ENCODE measurements around the gene SLC25A21.

Gene SLC25A21

DNA sequence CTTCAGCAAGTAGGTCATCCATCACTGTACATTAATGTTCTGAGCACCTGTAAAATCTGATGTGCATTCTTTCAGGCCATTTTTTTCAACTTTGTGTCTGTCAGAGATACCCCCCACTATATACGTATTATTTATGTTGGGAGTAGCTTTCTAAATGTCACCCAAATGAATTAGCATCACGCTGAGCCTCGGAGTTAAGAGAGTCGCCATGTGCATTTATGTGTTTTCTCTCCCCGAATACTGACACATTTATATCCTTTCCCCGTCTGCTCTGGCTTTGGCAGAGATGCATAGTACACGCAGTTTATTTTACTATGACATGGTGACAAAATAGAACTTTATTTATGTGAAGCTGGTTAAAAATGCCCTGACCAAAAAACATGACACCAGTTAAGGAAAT lies 216.4 kb downstream of the SLC25A21 start (continued):
- TF ChIP-seq, protein P1, sequence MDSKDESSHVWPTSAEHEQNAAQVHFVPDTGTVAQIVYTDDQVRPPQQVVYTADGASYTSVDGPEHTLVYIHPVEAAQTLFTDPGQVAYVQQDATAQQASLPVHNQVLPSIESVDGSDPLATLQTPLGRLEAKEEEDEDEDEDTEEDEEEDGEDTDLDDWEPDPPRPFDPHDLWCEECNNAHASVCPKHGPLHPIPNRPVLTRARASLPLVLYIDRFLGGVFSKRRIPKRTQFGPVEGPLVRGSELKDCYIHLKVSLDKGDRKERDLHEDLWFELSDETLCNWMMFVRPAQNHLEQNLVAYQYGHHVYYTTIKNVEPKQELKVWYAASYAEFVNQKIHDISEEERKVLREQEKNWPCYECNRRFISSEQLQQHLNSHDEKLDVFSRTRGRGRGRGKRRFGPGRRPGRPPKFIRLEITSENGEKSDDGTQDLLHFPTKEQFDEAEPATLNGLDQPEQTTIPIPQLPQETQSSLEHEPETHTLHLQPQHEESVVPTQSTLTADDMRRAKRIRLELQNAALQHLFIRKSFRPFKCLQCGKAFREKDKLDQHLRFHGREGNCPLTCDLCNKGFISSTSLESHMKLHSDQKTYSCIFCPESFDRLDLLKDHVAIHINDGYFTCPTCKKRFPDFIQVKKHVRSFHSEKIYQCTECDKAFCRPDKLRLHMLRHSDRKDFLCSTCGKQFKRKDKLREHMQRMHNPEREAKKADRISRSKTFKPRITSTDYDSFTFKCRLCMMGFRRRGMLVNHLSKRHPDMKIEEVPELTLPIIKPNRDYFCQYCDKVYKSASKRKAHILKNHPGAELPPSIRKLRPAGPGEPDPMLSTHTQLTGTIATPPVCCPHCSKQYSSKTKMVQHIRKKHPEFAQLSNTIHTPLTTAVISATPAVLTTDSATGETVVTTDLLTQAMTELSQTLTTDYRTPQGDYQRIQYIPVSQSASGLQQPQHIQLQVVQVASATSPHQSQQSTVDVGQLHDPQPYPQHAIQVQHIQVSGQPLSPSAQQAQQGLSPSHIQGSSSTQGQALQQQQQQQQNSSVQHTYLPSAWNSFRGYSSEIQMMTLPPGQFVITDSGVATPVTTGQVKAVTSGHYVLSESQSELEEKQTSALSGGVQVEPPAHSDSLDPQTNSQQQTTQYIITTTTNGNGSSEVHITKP (tag by site-specific recombination; IDR thresholded peaks at IDR 0.05) = no peak
- TF ChIP-seq ZNF747 (tag by site-specific recombination; IDR thresholded peaks at IDR 0.05) = no peak
- TF ChIP-seq ZNF350 (tag by site-specific recombination; IDR thresholded peaks at IDR 0.05) = no peak
- TF ChIP-seq ZNF239 (tag by site-specific recombination; IDR thresholded peaks at IDR 0.05) = no peak
- TF ChIP-seq ZNF24 (tag by site-specific recombination; IDR thresholded peaks at IDR 0.05) = 0 out of 2 replicates have a peak, but pooled peaks have one; percentile 16
- TF ChIP-seq ZNF10 (tag by site-specific recombination; IDR thresholded peaks at IDR 0.05) = peak; percentile 45; the same call in 1 of the 2 replicates
- TF ChIP-seq, protein P2, sequence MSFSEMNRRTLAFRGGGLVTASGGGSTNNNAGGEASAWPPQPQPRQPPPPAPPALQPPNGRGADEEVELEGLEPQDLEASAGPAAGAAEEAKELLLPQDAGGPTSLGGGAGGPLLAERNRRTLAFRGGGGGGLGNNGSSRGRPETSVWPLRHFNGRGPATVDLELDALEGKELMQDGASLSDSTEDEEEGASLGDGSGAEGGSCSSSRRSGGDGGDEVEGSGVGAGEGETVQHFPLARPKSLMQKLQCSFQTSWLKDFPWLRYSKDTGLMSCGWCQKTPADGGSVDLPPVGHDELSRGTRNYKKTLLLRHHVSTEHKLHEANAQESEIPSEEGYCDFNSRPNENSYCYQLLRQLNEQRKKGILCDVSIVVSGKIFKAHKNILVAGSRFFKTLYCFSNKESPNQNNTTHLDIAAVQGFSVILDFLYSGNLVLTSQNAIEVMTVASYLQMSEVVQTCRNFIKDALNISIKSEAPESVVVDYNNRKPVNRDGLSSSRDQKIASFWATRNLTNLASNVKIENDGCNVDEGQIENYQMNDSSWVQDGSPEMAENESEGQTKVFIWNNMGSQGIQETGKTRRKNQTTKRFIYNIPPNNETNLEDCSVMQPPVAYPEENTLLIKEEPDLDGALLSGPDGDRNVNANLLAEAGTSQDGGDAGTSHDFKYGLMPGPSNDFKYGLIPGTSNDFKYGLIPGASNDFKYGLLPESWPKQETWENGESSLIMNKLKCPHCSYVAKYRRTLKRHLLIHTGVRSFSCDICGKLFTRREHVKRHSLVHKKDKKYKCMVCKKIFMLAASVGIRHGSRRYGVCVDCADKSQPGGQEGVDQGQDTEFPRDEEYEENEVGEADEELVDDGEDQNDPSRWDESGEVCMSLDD (tag by site-specific recombination; IDR thresholded peaks at IDR 0.05) = no peak
- no peak for TF ChIP-seq ZNF223 (tag by site-specific recombination; IDR thresholded peaks at IDR 0.05)
- TF ChIP-seq ZNF843 (tag by site-specific recombination; IDR thresholded peaks at IDR 0.05) = peak; percentile 93
- TF ChIP-seq EGR2 (tag by site-specific recombination; IDR thresholded peaks at IDR 0.05; ENCODE audit: low read depth) = no peak
- no peak for TF ChIP-seq ZFP37 (tag by site-specific recombination; IDR thresholded peaks at IDR 0.05)
- no peak for TF ChIP-seq ZNF114 (tag by site-specific recombination; IDR thresholded peaks at IDR 0.05)
- TF ChIP-seq, protein P3, sequence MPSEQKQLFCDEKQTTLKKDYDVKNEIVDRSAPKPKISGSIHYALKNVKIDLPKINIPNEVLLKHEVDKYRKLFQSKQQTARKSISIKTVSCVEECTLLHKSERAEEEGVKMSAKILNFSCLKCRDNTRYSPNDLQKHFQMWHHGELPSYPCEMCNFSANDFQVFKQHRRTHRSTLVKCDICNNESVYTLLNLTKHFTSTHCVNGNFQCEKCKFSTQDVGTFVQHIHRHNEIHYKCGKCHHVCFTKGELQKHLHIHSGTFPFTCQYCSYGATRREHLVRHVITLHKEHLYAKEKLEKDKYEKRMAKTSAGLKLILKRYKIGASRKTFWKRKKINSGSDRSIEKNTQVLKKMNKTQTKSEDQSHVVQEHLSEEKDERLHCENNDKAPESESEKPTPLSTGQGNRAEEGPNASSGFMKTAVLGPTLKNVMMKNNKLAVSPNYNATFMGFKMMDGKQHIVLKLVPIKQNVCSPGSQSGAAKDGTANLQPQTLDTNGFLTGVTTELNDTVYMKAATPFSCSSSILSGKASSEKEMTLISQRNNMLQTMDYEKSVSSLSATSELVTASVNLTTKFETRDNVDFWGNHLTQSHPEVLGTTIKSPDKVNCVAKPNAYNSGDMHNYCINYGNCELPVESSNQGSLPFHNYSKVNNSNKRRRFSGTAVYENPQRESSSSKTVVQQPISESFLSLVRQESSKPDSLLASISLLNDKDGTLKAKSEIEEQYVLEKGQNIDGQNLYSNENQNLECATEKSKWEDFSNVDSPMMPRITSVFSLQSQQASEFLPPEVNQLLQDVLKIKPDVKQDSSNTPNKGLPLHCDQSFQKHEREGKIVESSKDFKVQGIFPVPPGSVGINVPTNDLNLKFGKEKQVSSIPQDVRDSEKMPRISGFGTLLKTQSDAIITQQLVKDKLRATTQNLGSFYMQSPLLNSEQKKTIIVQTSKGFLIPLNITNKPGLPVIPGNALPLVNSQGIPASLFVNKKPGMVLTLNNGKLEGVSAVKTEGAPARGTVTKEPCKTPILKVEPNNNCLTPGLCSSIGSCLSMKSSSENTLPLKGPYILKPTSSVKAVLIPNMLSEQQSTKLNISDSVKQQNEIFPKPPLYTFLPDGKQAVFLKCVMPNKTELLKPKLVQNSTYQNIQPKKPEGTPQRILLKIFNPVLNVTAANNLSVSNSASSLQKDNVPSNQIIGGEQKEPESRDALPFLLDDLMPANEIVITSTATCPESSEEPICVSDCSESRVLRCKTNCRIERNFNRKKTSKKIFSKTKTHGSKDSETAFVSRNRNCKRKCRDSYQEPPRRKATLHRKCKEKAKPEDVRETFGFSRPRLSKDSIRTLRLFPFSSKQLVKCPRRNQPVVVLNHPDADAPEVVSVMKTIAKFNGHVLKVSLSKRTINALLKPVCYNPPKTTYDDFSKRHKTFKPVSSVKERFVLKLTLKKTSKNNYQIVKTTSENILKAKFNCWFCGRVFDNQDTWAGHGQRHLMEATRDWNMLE (tag by site-specific recombination; conservative IDR thresholded peaks at IDR 0.05; ENCODE audit: low read depth) = no peak
- TF ChIP-seq YY1 (tag by site-specific recombination; IDR thresholded peaks at IDR 0.05) = peak; percentile 54; the same call in 1 of the 2 replicates
- TF ChIP-seq, protein P4, sequence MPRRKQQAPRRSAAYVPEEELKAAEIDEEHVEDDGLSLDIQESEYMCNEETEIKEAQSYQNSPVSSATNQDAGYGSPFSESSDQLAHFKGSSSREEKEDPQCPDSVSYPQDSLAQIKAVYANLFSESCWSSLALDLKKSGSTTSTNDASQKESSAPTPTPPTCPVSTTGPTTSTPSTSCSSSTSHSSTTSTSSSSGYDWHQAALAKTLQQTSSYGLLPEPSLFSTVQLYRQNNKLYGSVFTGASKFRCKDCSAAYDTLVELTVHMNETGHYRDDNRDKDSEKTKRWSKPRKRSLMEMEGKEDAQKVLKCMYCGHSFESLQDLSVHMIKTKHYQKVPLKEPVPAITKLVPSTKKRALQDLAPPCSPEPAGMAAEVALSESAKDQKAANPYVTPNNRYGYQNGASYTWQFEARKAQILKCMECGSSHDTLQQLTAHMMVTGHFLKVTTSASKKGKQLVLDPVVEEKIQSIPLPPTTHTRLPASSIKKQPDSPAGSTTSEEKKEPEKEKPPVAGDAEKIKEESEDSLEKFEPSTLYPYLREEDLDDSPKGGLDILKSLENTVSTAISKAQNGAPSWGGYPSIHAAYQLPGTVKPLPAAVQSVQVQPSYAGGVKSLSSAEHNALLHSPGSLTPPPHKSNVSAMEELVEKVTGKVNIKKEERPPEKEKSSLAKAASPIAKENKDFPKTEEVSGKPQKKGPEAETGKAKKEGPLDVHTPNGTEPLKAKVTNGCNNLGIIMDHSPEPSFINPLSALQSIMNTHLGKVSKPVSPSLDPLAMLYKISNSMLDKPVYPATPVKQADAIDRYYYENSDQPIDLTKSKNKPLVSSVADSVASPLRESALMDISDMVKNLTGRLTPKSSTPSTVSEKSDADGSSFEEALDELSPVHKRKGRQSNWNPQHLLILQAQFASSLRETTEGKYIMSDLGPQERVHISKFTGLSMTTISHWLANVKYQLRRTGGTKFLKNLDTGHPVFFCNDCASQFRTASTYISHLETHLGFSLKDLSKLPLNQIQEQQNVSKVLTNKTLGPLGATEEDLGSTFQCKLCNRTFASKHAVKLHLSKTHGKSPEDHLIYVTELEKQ (tag by site-specific recombination; IDR thresholded peaks at IDR 0.05; ENCODE audit: borderline replicate concordance) = no peak
- TF ChIP-seq ZNF837 (tag by site-specific recombination; IDR thresholded peaks at IDR 0.05) = no peak
- TF ChIP-seq ZNF544 (tag by site-specific recombination; IDR thresholded peaks at IDR 0.05) = no peak
- TF ChIP-seq, protein P5, sequence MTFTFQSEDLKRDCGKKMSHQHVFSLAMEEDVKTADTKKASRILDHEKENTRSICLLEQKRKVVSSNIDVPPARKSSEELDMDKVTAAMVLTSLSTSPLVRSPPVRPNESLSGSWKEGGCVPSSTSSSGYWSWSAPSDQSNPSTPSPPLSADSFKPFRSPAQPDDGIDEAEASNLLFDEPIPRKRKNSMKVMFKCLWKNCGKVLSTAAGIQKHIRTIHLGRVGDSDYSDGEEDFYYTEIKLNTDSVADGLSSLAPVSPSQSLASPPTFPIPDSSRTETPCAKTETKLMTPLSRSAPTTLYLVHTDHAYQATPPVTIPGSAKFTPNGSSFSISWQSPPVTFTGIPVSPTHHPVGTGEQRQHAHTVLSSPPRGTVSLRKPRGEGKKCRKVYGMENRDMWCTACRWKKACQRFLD (tag by site-specific recombination; IDR thresholded peaks at IDR 0.05) = no peak
- TF ChIP-seq, protein P6, sequence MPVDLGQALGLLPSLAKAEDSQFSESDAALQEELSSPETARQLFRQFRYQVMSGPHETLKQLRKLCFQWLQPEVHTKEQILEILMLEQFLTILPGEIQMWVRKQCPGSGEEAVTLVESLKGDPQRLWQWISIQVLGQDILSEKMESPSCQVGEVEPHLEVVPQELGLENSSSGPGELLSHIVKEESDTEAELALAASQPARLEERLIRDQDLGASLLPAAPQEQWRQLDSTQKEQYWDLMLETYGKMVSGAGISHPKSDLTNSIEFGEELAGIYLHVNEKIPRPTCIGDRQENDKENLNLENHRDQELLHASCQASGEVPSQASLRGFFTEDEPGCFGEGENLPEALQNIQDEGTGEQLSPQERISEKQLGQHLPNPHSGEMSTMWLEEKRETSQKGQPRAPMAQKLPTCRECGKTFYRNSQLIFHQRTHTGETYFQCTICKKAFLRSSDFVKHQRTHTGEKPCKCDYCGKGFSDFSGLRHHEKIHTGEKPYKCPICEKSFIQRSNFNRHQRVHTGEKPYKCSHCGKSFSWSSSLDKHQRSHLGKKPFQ (tag by site-specific recombination; IDR thresholded peaks at IDR 0.05) = peak; percentile 78
- no peak for TF ChIP-seq WT1 (tag by site-specific recombination; IDR thresholded peaks at IDR 0.05)
- TF ChIP-seq ZBTB7A (tag by site-specific recombination; IDR thresholded peaks at IDR 0.05; ENCODE audit: low read depth) = no peak
